SHP77 (cell line): Measurements from ENCODE around the gene HBE1.
"Not testable (repeated sequence)": the region's sequence is repeated elsewhere in the genome, so short reads cannot be mapped to it uniquely, and the experiment has no call there.

Experiments used
- DNase-seq, 2 experiments: peaks; one replicate each; lab custom pipeline; 2025; lab: John Stamatoyannopoulos, UW

HBE1 gene

GRCh38 chr11:5253440-5253839 is 16.3 kb downstream of the HBE1 start:
- not testable (repeated sequence) for DNase-seq

- no peak for DNase-seq
Observed at GRCh38 chr11:5252919-5253265, 16.9 kb downstream of the HBE1 start.

GRCh38 chr11:5252192-5252918 is 17.4 kb downstream of the HBE1 start:
- DNase-seq: no peak

- no peak for DNase-seq
Observed at GRCh38 chr11:5251746-5252145, 18.0 kb downstream of the HBE1 start.

- no peak for DNase-seq
Observed at GRCh38 chr11:5250543-5251204, 19.1 kb downstream of the HBE1 start.

- DNase-seq: not testable (repeated sequence)
Observed at GRCh38 chr11:5249807-5250396, 19.8 kb downstream of the HBE1 start, which contains the start of gene HBG1. HBG1 (minus strand) TSS chr11:5249857; CDS start chr11:5249804, 53 bp downstream.

- not testable (repeated sequence) for DNase-seq
Observed at GRCh38 chr11:5248498-5248897, 21.2 kb downstream of the HBE1 start.

GRCh38 chr11:5247472-5248192 is 22.1 kb downstream of the HBE1 start:
- DNase-seq: no peak

GRCh38 chr11:5246772-5247471 is 22.8 kb downstream of the HBE1 start:
- no peak for DNase-seq

- no peak for DNase-seq
Observed at GRCh38 chr11:5245155-5245554, 24.6 kb downstream of the HBE1 start.

GRCh38 chr11:5243816-5244180 is 25.9 kb downstream of the HBE1 start:
- DNase-seq: no peak

- DNase-seq: no peak
Observed at GRCh38 chr11:5242933-5243815, 26.6 kb downstream of the HBE1 start.

- DNase-seq: no peak
Observed at GRCh38 chr11:5242208-5242607, 27.5 kb downstream of the HBE1 start.

- no peak for DNase-seq
Observed at GRCh38 chr11:5241458-5241857, 28.3 kb downstream of the HBE1 start.

- DNase-seq: no peak
Observed at GRCh38 chr11:5240458-5240857, 29.3 kb downstream of the HBE1 start.

- no peak for DNase-seq
Observed at GRCh38 chr11:5240056-5240455, 29.7 kb downstream of the HBE1 start.

GRCh38 chr11:5239046-5239445 is 30.7 kb downstream of the HBE1 start:
- no peak for DNase-seq

- DNase-seq: no peak
Observed at GRCh38 chr11:5238486-5238885, 31.3 kb downstream of the HBE1 start.

GRCh38 chr11:5237420-5237819 is 32.3 kb downstream of the HBE1 start:
- DNase-seq: no peak

GRCh38 chr11:5235364-5236095 is 34.2 kb downstream of the HBE1 start:
- no peak for DNase-seq
